Measurements from ENCODE around the gene CCR5.
A peak's percentile ranks its signal among the peaks of the same experiment; 100 is the strongest.

CCR5 gene

GRCh38 chr3:46374755-46375154, 4.0 kb downstream of the CCR5 start:
- TF ChIP-seq, protein P1, sequence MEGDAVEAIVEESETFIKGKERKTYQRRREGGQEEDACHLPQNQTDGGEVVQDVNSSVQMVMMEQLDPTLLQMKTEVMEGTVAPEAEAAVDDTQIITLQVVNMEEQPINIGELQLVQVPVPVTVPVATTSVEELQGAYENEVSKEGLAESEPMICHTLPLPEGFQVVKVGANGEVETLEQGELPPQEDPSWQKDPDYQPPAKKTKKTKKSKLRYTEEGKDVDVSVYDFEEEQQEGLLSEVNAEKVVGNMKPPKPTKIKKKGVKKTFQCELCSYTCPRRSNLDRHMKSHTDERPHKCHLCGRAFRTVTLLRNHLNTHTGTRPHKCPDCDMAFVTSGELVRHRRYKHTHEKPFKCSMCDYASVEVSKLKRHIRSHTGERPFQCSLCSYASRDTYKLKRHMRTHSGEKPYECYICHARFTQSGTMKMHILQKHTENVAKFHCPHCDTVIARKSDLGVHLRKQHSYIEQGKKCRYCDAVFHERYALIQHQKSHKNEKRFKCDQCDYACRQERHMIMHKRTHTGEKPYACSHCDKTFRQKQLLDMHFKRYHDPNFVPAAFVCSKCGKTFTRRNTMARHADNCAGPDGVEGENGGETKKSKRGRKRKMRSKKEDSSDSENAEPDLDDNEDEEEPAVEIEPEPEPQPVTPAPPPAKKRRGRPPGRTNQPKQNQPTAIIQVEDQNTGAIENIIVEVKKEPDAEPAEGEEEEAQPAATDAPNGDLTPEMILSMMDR (IDR thresholded peaks at IDR 0.05; ENCODE audit: insufficient read depth, low read depth, low read length, missing control alignments) = no peak
- no peak for DNase-seq (ENCODE audit: low read depth)
- H3K4me3 ChIP-seq (ENCODE audit: low read length) = no peak overlapping the region

DNA sequence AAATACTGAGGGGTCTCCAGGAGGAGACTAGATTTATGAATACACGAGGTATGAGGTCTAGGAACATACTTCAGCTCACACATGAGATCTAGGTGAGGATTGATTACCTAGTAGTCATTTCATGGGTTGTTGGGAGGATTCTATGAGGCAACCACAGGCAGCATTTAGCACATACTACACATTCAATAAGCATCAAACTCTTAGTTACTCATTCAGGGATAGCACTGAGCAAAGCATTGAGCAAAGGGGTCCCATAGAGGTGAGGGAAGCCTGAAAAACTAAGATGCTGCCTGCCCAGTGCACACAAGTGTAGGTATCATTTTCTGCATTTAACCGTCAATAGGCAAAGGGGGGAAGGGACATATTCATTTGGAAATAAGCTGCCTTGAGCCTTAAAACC, 4.5 kb downstream of the CCR5 start:
- H3K4me3 ChIP-seq (ENCODE audit: low read length) = no peak overlapping the region
- DNase-seq (ENCODE audit: low read depth) = no peak
- TF ChIP-seq, protein P1 (IDR thresholded peaks at IDR 0.05; ENCODE audit: insufficient read depth, low read depth, low read length, missing control alignments) = no peak

DNA sequence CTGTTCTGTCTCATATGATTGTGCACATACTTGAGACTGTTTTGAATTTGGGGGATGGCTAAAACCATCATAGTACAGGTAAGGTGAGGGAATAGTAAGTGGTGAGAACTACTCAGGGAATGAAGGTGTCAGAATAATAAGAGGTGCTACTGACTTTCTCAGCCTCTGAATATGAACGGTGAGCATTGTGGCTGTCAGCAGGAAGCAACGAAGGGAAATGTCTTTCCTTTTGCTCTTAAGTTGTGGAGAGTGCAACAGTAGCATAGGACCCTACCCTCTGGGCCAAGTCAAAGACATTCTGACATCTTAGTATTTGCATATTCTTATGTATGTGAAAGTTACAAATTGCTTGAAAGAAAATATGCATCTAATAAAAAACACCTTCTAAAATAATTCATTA, 5.1 kb downstream of the CCR5 start:
- TF ChIP-seq, protein P1 (IDR thresholded peaks at IDR 0.05; ENCODE audit: insufficient read depth, low read depth, low read length, missing control alignments) = no peak
- no peak overlapping the region for H3K4me3 ChIP-seq (ENCODE audit: low read length)
- DNase-seq (ENCODE audit: low read depth) = no peak

DNA sequence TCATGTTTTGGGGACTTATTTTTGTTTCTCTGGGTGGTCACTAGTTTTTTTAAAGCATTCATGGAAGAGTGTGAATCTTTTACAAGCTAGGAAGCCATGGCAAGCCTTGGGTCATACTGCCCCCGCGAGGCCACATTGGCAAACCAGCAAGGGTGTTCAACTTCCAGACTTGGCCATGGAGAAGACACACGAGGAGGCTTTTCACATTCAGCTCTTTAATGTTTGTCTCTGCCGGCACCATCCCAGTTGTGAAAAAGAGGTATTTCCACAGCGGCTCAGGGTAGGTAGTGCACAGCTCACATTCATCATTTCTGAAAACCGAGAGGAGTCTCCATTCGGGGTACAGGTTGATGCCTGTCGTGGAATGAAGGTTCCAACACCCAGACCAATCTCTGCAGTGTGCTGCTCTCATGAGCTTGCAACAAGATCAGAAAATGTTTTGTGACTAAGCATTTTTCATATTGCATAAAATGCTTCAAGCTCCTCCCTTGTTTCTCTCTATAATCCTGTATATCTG, 7.7 kb downstream of the CCR5 start:
- TF ChIP-seq, protein P1 (IDR thresholded peaks at IDR 0.05; ENCODE audit: insufficient read depth, low read depth, low read length, missing control alignments) = peak; percentile 80
- no peak overlapping the region for H3K4me3 ChIP-seq (ENCODE audit: low read length)
- peak; percentile 70 for DNase-seq (ENCODE audit: low read depth)

GRCh38 chr3:46380471-46381221, 9.9 kb downstream of the CCR5 start:
- TF ChIP-seq, protein P1 (IDR thresholded peaks at IDR 0.05; ENCODE audit: insufficient read depth, low read depth, low read length, missing control alignments) = no peak
- peak; percentile 57 for DNase-seq (ENCODE audit: low read depth)
- no peak overlapping the region for H3K4me3 ChIP-seq (ENCODE audit: low read length)

DNA sequence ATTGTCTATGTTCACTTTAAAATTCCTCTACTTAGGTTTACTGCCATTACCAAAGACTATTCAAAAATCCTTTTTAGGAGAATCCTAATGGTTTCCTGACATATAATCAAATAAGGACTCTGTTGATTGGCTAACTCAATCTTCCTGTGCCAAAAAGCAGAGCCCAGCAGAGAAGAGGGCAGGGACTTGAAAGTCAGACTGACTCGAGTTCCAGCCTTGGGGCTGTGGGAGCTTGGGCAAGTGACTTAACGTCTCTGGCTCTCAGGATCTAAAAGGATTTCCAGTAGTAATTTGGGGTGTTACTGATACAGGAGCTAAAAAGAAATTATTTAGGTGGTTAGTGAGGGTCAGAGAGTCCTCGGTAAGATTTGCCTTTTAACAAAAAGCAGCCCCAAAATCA, 10.9 kb downstream of the CCR5 start:
- H3K4me3 ChIP-seq (ENCODE audit: low read length) = no peak overlapping the region
- no peak for DNase-seq (ENCODE audit: low read depth)
- TF ChIP-seq, protein P1 (IDR thresholded peaks at IDR 0.05; ENCODE audit: insufficient read depth, low read depth, low read length, missing control alignments) = no peak
